GM18505 (cell line): ENCODE data around the gene DEFB127.
"Not testable (repeated sequence)": the region's sequence is repeated elsewhere in the genome, so short reads cannot be mapped to it uniquely, and the experiment has no call there.

Experiments
- ATAC-seq: cut with Tn5 transposase; IDR thresholded peaks from one replicate; pipeline ENCODE4 v1.9.1; 2021; ENCODE audit not compliant: unreplicated experiment
- POLR2A ChIP-seq: IDR thresholded peaks from 4 replicates; pipeline ENCODE4 v1.6.1; 2011; ENCODE audit warnings: borderline replicate concordance; ENCODE audit not compliant: insufficient read depth, insufficient read length; ENCODE audit errors: extremely low read depth

Gene DEFB127

DNA sequence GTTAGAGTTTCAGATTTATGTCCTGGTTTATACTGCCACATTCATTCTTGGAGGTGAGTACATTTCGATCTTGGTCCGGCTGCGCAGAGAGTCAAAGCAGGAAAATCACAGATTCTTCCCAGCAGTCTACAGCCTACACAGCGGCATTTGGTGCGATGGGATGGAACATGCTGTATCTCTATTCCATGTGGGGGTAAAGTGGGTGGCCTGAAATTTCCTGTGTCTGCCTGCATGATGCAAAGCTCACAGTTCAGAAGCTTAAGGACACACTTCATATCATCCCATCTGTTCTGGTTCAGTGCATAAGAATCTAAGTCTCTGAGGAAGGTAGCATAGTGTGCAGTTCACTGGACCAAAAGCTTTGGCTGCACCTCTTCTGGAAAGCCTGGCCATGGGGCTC is at the start of gene DEFB127:
Gene DEFB127, plus strand, starts transcription at position 301 of the 400 bp plus-strand sequence. Its CDS starts 91 bp downstream, at position 392.
- TF ChIP-seq POLR2A, result no peak
- no peak for ATAC-seq

GRCh38 chr20:112396-112795 is 44.9 kb upstream of the DEFB127 start:
- TF ChIP-seq POLR2A, result no peak
- ATAC-seq, result no peak

GRCh38 chr20:117518-117917 is 39.7 kb upstream of the DEFB127 start:
- no peak for ATAC-seq
- no peak for TF ChIP-seq POLR2A

DNA sequence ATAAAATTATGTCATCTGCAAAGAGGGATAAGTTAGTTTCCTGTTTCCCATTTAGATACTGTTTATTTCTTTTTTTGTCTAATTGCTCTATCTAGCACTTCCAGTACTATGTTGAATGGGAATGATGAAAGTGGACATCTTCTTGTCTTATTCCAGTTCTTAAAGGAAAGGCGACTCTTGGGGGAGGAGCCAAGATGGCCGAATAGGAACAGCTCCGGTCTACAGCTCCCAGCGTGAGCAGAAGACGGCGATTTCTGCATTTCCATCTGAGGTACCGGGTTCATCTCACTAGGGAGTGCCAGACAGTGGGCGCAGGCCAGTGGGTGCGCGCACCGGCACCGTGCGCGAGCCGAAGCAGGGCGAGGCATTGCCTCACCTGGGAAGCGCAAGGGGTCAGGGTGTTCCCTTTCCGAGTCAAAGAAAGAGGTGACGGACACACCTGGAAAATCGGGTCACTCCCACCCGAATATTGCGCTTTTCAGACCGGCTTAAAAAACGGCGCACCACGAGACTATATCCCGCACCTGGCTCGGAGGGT is 27.4 kb upstream of the DEFB127 start:
- ATAC-seq, result not testable (repeated sequence)

DNA sequence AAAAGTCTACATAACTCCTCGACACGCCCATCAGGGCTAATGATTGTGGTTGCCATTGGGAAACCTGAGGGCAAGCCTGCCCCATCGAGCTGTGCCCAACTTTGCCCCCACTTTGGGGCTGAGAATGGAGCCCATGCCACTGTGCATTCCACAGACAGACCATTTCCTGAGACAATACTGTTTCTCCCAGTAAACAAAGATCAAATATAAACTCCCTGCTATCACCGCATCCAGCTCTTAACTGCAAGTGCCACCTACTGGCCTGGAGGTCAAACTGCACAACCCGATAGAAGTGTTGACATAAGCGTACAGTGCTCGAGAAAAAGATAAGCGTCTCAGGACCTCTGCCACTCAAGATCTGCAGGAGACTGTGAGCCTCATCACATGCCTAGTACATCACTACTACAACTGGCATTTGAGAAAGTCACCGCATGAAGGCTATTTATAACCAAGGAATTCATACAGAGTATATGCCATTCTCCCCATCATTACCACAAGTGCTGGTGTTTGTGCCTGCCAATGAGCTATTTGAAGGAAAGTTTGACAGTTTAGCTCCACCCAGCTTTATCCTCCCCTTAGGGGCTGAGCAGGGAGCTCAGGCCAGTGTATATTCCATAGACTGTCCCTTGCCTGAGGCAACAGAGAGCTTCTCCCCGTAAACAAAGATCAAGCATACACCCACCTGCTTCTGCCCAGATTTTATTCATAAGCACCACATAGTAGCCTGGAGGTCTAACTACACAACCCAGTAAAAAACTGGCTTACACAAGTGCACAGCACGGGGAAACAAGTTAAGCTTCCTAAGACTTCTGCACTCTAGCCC is 19.4 kb upstream of the DEFB127 start:
- no peak for ATAC-seq
- no peak for TF ChIP-seq POLR2A

DNA sequence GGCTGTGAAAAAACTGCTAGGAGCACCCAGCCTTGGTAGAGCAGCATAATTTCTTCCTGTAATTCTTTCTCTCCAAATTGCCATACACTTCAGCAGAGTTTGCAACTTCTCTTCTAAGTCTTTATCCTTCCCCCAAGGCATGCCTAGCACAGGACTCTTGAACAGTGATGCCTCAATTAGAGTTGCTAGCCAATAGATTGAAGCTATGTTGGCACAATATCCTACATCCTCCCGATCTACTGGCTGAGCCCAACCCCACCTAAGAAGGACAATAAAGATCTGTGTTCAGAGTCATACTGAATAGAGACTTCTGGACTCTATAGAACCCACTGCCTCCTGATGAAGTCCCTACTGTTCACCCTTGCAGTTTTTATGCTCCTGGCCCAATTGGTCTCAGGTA is 15.0 kb upstream of the DEFB127 start, which contains the start of gene DEFB126:
Gene DEFB126, plus strand, starts transcription at position 301 of the 400 bp plus-strand sequence. Its CDS starts 39 bp downstream, at position 340.
- no peak for TF ChIP-seq POLR2A
- ATAC-seq, result no peak

DNA sequence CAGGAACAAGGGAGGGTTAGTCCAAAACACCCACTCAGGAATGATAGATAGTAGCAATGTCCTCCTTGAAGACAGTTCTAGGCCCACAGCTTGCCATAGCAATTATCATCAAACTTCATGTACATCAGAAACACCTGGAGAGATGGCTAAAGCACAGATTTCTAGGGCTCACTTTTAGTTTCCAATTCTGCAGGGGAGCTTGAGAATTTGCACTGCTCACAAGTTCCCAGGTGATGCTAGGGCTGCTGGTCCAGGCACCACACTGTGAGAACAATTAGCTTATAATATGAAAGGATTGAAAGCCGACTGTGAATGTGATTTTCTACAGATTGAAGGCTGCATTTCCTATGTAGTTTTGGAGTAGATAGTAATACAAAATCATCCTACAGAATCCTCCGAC is 11.4 kb upstream of the DEFB127 start:
- no peak for ATAC-seq
- no peak for TF ChIP-seq POLR2A

GRCh38 chr20:152131-152530 is 5.1 kb upstream of the DEFB127 start:
- no peak for ATAC-seq
- no peak for TF ChIP-seq POLR2A

- no peak for TF ChIP-seq POLR2A
- ATAC-seq, result no peak
These were observed 7.4 kb downstream of the DEFB127 start for GRCh38 chr20:164618-165017.

- TF ChIP-seq POLR2A, result no peak
- ATAC-seq, result no peak
These were observed 11.6 kb downstream of the DEFB127 start for GRCh38 chr20:168876-169275.

- no peak for TF ChIP-seq POLR2A
- ATAC-seq, result no peak
These were observed 27.0 kb downstream of the DEFB127 start for GRCh38 chr20:184288-184687.

DNA sequence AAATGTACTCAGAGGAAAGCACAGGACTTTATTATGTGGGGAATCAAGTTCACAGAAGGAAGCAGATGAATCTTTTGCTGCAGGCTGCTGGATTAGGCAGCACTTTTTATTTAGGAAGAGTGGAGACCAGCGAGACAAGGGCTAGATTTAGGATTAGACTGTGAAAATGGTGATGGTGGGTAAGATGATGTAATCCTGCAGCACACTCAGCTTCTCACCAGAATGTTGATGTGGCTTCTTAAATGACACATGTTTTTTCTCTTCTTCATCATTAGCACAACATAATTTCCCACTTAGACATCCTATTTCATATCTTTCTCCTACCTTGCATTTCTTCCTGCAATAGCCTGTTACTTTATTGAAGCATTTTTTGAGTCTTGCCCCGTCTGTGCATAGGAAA is 30.5 kb downstream of the DEFB127 start:
- TF ChIP-seq POLR2A, result no peak
- ATAC-seq, result no peak

DNA sequence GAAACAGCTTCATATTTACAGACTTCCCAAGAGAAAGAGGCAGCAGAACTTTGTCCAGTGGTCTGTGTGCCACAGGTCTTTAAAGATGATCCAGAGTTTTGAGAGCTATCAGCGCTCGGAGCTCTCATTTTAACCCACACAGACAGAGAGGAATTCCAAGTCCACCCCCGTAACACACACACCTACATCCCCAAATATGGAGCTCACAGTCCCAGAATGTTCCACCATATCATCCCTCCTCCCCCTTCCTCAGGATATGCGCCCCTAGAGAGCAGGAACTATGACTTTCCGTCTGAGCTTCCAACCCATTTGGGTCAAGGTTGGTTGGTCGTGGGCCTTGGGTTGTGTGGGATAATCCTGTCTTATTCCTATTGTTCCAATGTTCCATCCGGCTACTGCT is 32.4 kb downstream of the DEFB127 start, which contains the start of gene DEFB128:
Gene DEFB128, minus strand, starts transcription at position 101 of the 400 bp plus-strand sequence. Its CDS starts 88 bp downstream, at position 13.
- TF ChIP-seq POLR2A, result no peak
- no peak for ATAC-seq

DNA sequence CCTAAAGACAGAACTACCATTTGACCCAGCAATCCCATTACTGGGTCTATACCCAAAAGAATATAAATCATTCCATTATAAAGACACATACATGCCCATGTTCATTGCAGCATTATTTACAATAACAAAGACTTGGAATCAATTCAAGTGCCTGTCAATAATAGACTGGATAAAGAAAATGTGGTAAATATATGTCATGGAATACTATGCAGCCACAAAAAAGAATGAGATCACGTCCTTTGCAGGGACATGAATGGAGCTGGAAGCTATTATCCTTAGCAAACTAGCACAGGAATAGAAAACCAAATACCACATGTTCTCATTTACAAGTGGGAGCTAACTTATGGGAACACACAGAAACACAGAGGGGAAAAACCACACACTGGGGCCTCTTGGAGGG is 41.0 kb downstream of the DEFB127 start:
- no peak for ATAC-seq
- no peak for TF ChIP-seq POLR2A
